NB4 (cell line): Measurements from ENCODE around the gene NOS1.

ENCODE experiments used
- POLR2A ChIP-seq: IDR thresholded peaks from 2 replicates; pipeline ENCODE4 v1.6.1; 2011; ENCODE audit warnings: mild to moderate bottlenecking; ENCODE audit not compliant: insufficient read length; ENCODE audit errors: extremely low read depth
- TF ChIP-seq, protein P1 (sequence below): IDR thresholded peaks from one replicate; pipeline ENCODE4 v1.5.1; 2012; ENCODE audit warnings: low read depth, low read length
- TF ChIP-seq, protein P2 (sequence below): IDR thresholded peaks from 2 replicates; pipeline ENCODE4 v1.6.1; 2011; ENCODE audit warnings: low read depth, low read length

- TF ChIP-seq, protein P1, sequence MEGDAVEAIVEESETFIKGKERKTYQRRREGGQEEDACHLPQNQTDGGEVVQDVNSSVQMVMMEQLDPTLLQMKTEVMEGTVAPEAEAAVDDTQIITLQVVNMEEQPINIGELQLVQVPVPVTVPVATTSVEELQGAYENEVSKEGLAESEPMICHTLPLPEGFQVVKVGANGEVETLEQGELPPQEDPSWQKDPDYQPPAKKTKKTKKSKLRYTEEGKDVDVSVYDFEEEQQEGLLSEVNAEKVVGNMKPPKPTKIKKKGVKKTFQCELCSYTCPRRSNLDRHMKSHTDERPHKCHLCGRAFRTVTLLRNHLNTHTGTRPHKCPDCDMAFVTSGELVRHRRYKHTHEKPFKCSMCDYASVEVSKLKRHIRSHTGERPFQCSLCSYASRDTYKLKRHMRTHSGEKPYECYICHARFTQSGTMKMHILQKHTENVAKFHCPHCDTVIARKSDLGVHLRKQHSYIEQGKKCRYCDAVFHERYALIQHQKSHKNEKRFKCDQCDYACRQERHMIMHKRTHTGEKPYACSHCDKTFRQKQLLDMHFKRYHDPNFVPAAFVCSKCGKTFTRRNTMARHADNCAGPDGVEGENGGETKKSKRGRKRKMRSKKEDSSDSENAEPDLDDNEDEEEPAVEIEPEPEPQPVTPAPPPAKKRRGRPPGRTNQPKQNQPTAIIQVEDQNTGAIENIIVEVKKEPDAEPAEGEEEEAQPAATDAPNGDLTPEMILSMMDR: no peak
- TF ChIP-seq, protein P2, sequence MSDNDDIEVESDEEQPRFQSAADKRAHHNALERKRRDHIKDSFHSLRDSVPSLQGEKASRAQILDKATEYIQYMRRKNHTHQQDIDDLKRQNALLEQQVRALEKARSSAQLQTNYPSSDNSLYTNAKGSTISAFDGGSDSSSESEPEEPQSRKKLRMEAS: no peak
- TF ChIP-seq POLR2A: no peak
These were observed 134.9 kb downstream of the NOS1 start for GRCh38 chr12:117226505-117226904.
